HepG2 (cell line): Measurements from ENCODE around the gene CHTF8.

Source experiments
- EZH2 ChIP-seq: conservative IDR thresholded peaks from 2 replicates; pipeline ENCODE4 v1.6.1; 2012; ENCODE audit warnings: mild to moderate bottlenecking, low read depth, low read length, moderate library complexity
- HDAC6 ChIP-seq: fragments of 200-600 bp; sonication (generic); IDR thresholded peaks from 2 replicates; pipeline ENCODE4 v1.7.0; 2017; ENCODE audit warnings: mild to moderate bottlenecking, antibody characterized with exemption, low read length, low read depth
- MYC ChIP-seq: sonication (generic); formaldehyde crosslinking; IDR thresholded peaks from 2 replicates; pipeline ENCODE4 v1.9.0; 2021; ENCODE audit warnings: missing genetic modification reagents, borderline replicate concordance
- SMAD3 ChIP-seq: sonication (generic); formaldehyde crosslinking; IDR thresholded peaks from 2 replicates; pipeline ENCODE4 v1.4.0; 2020; ENCODE audit warnings: missing genetic modification reagents

DNA sequence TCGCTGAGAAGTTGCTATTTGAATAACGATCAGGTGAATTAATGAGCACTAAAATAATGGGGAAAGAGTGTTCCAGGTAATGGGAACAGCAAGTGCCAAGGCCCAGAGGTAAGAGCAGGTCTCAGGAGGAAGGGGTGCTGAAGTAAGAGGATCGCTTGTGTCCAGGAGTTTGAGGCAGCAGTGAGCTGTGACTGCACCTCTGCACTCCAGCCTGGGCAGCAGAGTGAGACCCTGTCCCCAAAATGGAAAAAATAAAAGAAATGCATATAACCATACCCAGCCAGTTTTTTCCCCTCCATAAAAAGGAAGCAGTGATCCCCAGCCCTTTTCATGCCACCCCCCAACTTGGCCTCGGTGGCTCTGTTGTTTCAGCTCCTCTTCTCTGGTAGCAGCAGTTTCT lies 43.7 kb downstream of the CHTF8 start:
- TF ChIP-seq MYC (CRISPR knock-in tag), result no peak
- TF ChIP-seq HDAC6, result no peak
- TF ChIP-seq EZH2, result no peak
- TF ChIP-seq SMAD3 (CRISPR knock-in tag), result no peak
